HG03280 (cell line): ENCODE data around the gene TMEM39A.

ENCODE experiments used
- ATAC-seq: cut with Tn5 transposase; IDR thresholded peaks from one replicate; pipeline ENCODE4 v1.9.1; 2021; ENCODE audit warnings: mild to moderate bottlenecking, moderate library complexity; ENCODE audit not compliant: unreplicated experiment

The TMEM39A gene, protein sequence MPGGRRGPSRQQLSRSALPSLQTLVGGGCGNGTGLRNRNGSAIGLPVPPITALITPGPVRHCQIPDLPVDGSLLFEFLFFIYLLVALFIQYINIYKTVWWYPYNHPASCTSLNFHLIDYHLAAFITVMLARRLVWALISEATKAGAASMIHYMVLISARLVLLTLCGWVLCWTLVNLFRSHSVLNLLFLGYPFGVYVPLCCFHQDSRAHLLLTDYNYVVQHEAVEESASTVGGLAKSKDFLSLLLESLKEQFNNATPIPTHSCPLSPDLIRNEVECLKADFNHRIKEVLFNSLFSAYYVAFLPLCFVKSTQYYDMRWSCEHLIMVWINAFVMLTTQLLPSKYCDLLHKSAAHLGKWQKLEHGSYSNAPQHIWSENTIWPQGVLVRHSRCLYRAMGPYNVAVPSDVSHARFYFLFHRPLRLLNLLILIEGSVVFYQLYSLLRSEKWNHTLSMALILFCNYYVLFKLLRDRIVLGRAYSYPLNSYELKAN

DNA sequence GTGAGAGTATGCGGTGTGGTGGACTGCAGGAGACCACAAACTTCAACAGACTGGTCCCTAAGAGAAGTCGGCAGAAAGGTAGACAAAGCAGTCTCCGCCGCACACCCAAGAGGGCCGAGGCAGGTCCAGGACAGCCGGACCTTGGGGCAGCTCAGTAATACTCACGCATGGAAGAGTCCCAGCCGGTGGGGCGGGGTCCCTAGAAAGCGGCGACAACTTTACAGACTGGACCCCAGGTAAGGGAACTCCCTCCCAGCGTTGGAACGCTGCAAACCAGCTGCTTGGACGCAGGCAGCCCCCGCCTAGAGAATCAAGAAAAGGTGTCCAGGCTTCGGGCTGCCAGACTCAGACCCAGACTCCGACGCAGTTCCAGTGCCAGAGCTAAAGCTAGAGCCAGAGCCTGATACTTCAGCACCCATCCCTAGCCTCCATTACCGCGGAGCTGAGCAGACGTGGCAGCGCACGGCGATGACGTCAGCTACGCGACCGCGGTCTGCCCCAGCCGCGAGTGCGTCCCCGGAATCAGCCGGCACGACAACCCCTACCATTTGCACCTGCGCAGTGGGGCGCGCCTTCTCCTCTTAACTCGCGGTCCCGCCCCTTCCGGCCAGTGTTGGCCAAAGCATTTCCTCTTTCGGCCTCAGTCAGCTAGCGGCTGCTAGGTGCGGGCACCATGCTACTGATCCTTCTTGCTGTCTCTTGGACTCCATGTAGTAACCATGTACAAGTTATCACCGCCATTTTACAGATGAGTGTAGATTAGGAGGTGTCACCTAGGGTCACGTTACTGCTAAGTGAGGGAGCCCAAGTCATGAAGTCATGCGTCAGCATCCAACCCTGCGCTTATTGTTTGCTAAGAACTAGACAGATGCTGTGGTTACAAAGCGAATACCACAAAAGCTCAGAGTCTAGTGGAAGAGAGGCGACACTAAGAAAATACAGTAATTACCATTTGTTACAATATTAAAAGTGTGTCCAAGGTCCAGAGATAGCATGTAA, at the start of gene TMEM39A:
TSS of gene TMEM39A (minus strand) at position 445 of the 999 bp plus-strand sequence. CDS start 1,541 bp downstream, outside the sequence.
- peak; percentile 91 for ATAC-seq

DNA sequence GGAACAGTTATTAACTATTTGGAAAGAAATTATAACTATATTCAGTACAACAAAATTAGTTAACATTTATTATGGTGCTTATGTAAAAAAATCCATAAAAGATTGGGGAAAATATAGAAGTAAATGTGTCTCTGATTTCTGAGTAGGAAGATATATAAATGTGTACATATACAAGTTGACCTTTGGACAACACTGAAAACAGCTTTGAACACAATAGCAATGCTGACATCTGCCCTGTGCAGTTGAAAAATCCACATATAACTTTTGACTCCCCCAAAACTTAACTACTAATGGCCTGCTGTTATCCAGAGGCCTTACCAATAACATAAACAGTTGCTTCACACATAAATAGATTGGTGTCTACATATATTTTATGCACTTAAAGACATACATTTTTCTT, 47.3 kb upstream of the TMEM39A start:
- ATAC-seq, result no peak

GRCh38 chr3:119508172-119508845, 44.9 kb upstream of the TMEM39A start:
- ATAC-seq, result no peak

DNA sequence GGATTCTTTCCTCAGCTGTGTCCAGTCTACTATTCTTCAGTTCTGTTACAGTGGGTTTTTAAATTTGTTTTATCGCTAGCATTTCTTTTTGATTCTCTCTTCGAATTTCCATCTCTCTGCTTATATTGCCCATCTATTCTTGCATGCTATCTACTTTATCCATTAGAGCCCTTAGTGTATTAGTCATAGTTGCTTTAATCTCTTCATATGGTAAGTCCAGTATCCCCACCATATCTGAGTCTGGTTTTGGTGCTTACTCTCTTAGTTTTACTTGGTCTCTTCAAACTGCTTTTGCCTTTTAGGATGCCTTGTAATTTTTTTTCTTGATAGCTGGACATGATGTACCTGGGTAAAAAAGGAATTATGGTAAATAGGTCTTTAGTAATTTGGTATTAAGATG, 44.0 kb upstream of the TMEM39A start:
- ATAC-seq, result no peak

GRCh38 chr3:119506631-119507030, 43.2 kb upstream of the TMEM39A start:
- no peak for ATAC-seq

DNA sequence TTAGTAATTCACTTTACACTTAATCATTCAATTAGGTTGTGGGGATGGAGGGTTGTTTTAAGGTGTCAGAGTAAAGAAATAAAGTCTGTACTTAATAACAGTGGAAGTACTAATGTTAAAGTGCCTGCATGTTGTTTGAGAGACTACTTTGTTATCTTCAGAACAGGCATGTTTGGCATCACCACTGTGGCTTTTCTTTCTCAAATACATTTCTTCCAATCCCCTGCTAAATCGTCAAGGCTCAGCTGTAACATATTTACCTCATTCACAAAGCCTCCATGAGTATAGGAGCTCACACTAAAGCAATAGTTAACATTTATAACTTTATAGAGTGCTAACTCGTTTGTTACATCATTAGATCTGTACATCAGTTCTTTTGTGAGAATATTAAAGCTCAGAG, 37.5 kb upstream of the TMEM39A start:
- no peak for ATAC-seq

DNA sequence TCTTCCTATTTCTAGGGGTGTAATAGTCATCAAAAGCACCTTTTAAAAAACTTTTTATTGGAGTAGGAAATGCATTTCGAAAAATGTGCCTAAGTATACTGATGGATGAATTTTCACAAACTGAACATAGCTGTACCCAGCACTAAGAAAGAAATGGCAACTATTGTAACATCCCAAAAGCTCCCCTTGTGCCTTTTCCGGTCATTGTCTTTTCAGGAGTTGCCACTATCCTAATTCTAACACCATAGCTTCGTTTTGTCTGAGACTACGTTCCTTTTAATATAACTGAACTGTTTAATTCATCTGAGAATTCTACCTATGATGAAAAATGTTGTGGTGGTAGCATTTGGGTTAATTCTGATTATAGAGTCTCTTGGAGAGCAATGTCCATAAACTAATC, 36.9 kb upstream of the TMEM39A start:
- no peak for ATAC-seq

DNA sequence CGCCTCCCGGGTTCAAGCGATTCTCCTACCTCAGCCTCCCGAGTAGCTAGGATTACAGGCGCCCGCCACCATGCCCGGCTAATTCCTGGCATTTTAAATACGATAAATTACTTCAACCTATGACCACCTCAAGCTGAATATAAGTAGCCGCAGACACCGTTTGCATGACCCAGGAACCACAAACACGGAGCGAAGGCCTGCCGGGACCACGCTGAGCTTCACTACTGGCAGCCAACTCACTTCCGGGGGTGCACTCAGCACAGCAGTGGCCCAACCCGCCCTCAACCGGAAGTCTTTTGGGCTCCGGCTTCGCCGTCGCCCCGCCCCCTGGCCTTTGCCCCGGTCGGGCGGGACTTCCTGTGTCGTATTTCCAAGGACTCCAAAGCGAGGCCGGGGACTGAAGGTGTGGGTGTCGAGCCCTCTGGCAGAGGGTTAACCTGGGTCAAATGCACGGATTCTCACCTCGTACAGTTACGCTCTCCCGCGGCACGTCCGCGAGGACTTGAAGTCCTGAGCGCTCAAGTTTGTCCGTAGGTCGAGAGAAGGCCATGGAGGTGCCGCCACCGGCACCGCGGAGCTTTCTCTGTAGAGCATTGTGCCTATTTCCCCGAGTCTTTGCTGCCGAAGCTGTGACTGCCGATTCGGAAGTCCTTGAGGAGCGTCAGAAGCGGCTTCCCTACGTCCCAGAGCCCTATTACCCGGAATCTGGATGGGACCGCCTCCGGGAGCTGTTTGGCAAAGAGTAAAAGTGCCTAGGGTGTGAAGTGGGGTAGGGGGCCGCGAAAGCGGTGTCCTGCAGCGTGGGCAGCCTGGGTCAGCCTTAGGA, 35.0 kb upstream of the TMEM39A start, which contains the start of gene TIMMDC1:
TSS of gene TIMMDC1 (plus strand) at position 362 of the 826 bp plus-strand sequence. CDS start at position 549, 187 bp downstream.
- ATAC-seq, result peak; percentile 99

GRCh38 chr3:119497820-119498185, 34.4 kb upstream of the TMEM39A start:
- ATAC-seq, result peak; percentile 14

DNA sequence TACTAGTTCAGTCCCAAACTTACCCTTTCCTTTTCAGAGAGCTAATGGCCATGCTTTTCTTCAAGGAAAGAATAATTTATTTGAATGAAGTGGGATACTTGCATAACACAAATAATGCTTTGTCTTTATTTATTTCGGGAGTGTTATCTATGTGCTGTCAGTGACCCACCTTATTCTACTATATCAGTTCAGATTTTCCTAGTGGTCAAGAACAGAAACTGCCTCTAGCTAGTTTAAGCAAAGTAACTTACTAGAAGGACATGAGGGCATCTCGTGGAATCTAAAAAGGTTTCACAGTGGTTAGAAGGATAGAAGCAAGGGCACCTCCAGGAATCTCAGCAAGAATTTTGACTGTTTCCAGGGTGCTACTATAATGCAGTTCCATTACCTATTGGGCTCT, 31.2 kb upstream of the TMEM39A start:
- no peak for ATAC-seq

DNA sequence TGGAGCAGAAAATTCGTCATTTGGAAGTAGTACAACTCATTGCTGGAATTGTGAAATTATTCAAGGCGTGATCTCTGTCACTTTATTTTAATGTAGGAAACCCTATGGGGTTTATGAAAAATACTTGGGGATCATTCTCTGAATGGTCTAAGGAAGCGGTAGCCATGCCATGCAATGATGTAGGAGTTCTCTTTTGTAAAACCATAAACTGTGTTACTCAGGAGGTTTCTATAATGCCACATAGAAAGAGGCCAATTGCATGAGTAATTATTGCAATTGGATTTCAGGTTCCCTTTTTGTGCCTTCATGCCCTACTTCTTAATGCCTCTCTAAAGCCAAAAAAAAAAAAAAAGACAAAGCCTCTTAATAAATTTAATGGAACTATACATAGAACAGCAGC, 29.4 kb upstream of the TMEM39A start:
- no peak for ATAC-seq

DNA sequence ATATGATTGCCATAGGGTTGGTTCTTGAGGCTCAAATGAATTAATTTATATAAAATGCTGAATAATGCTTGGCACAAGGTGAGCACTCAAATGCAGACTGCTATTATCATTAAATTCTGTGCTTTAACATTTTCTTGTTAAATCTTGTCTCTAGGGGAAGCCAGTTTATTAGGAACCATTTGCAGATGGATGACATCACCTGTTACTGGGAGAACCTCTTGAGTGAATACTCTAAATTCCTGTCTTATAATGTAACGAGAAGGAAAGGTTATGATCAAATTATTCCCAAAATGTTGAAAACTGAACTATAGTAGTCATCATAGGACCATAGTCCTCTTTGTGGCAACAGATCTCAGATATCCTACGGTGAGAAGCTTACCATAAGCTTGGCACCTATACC, 28.7 kb upstream of the TMEM39A start:
- ATAC-seq, result no peak

GRCh38 chr3:119490153-119490552, 26.7 kb upstream of the TMEM39A start:
- no peak for ATAC-seq

DNA sequence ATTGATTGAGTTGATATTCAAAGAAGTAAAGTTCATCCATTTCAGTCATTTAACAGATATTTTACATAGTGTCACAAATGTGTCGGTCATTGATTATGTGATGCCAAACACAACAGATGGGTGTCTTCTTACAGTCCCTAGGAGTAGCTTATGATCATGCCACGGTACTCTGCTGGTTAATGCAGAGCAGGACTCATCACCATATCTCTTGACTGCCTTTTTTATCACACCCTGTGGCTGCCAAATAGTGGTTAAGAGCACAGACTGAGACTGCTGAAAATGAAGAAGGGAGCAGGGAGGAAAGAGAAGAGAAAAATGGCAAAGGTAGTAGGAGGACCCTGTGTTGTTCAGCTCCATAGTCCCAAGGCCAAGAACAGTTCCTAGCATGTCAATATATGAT, 22.1 kb upstream of the TMEM39A start:
- ATAC-seq, result no peak

GRCh38 chr3:119483101-119483500, 19.7 kb upstream of the TMEM39A start:
- no peak for ATAC-seq

DNA sequence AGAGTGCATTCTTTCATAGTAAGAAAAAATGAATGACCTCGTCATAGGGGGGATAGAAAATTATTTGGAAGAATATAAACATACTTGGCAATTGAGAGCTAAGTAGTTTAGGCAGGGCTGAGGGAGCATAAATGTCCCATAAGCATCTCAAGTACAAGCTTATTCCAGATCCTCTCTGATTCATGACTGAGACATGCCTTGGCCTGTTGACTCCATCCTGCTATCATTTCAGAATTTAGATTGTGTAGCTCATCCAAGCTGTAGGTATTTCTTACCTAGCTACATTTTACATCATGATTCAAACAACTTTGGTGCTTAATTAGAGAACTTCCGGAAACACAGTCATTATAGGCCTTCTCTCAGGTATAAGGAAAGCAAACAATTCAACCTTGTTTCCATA, 17.7 kb upstream of the TMEM39A start:
- no peak for ATAC-seq

DNA sequence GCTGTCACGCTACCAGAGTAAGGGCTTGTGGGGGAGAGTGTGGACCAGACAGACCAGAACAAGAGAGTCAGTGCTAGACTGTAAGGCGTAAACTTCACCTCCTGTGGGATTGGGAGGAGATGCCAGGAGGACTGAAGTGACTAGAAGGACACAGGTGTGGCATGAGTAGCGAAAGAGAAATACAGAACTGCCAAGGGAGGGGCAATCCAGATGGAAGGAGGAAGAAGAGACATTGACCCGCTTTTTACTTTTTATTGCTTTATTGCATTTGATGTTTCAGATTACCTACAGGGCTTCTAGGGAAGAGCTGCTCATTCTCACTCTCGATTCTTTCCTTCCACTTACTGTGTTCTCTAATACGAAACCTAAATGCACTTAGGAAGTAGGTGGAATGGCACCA, 7.5 kb upstream of the TMEM39A start:
- ATAC-seq, result no peak

DNA sequence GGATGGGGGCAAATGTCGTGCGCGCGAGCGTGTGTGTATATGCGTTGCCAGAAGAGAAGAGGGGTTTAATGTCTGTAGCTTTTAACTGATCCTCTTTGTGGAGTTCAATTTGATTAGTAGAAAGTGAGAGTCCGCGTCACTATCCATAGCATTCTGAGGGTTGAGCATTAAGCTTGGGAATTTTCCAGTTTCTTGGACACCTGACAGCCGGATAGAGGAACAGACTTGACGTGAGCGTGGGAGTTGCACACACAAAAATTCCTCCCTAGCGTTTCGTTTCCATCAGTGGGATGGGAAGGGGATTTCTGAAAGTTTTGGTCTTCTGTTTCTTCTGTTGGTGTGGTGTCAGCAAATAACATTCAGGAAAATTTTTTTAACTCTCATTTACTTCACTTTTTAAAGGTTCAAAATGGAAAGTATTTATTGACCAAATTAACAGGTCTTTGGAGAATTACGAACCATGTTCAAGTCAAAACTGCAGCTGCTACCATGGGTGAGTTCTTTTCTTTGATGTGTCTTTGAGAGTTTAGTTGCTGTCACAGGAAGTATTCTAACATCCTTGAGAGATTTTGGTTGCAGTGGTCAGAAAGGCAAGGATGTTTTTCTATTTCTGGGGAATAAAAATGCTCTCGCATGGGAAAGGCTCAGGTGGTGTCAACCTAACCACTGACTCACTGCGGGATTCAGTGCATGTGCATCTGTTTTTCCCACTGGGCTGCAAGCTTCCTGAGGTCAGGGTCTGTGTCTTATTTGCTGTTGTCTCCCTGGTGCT, 6.2 kb upstream of the TMEM39A start:
- no peak for ATAC-seq

DNA sequence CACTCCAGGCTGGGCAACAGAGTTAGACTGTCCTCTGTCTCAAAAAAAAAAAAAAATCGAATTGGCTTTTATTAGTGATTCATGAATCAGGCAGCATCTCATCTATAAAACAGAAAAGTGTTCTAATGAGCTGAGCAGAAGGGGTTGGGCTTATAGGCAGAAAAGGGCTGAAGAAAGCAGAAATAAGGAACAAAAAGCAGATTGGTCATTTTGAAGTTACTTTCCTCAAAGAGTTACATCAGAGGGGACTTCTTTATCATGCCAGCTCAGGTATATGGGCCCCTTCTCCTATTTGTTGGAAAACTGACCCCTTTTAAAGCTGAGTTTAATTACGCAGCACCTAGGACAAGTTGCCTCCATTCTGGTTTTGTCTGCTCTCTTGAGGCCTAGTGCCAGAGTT, 4.6 kb upstream of the TMEM39A start:
- no peak for ATAC-seq
